Progenitor cell of endocrine pancreas (in vitro differentiated cells): ENCODE results near the gene MAPK1IP1L. TPM values are rescaled to one million over a fixed set of nuclear protein-coding genes. Genes with fewer than 3 reads are reported as not detected.
"Not testable (repeated sequence)": the region's sequence is repeated elsewhere in the genome, so short reads cannot be mapped to it uniquely, and the experiment has no call there.

Source experiments
- DNase-seq: peaks from one replicate; pipeline ENCODE4 v3.0.0; 2021; ENCODE audit warnings: low spot score; ENCODE audit not compliant: unreplicated experiment
- H3K27ac Mint-ChIP-seq: 2 replicates; pipeline ENCODE4 v1.8.0; 2021; ENCODE audit warnings: mild to moderate bottlenecking, moderate library complexity, mixed read lengths
- H3K27me3 Mint-ChIP-seq: 2 replicates; pipeline ENCODE4 v1.8.0; 2021; ENCODE audit warnings: mixed read lengths
- H3K36me3 Mint-ChIP-seq: 2 replicates; pipeline ENCODE4 v1.8.0; 2022; ENCODE audit warnings: mixed read lengths; ENCODE audit not compliant: insufficient read depth
- H3K4me1 Mint-ChIP-seq: 2 replicates; pipeline ENCODE4 v1.8.0; 2021; ENCODE audit warnings: low read depth, mixed read lengths
- H3K4me3 Mint-ChIP-seq: 2 replicates; pipeline ENCODE4 v1.8.0; 2021; ENCODE audit warnings: low read depth, mild to moderate bottlenecking, moderate library complexity, mixed read lengths
- H3K9me3 Mint-ChIP-seq: 2 replicates; pipeline ENCODE4 v1.8.0; 2021; ENCODE audit warnings: low read depth, mixed read lengths
- CTCF ChIP-seq: fragments of 200-600 bp; sonication (generic); IDR thresholded peaks from one replicate; pipeline ENCODE4 v1.5.0; 2021; ENCODE audit warnings: antibody characterized with exemption, mild to moderate bottlenecking; ENCODE audit not compliant: unreplicated experiment
- total RNA-seq: library from RNA; stranded (reverse); gene quantifications from 2 replicates; pipeline ENCODE4 v1.2.1, GENCODE V29; 2021

Gene MAPK1IP1L
- total RNA-seq, 1 donor from 2014 or later = 140 TPM

- no peaks in the 10 kb centered on the region for H3K27me3 Mint-ChIP-seq
- no peaks in the 10 kb centered on the region for H3K9me3 Mint-ChIP-seq
- TF ChIP-seq CTCF = no peak
- H3K36me3 Mint-ChIP-seq = peaks cover 7% of the 10 kb centered on the region
- no peak overlapping the region for H3K4me3 Mint-ChIP-seq
- peaks cover 27% of the 10 kb centered on the region for H3K4me1 Mint-ChIP-seq
- DNase-seq = no peak
- no peak overlapping the region for H3K27ac Mint-ChIP-seq
Observed at GRCh38 chr14:55031190-55031589, 20.3 kb upstream of the MAPK1IP1L start.

GRCh38 chr14:55037995-55038394 is 13.5 kb upstream of the MAPK1IP1L start:
- Mint-ChIP-seq H3K36me3 (peaks cover 22% of the 10 kb centered on the region), H3K27ac (peak overlapping the region; percentile 59)
- DNase-seq, H3K9me3 Mint-ChIP-seq, H3K4me1 Mint-ChIP-seq, H3K27me3 Mint-ChIP-seq, H3K4me3 Mint-ChIP-seq: not testable (repeated sequence)

GRCh38 chr14:55038708-55039107 is 12.7 kb upstream of the MAPK1IP1L start:
- Mint-ChIP-seq H3K9me3 (no peaks in the 10 kb centered on the region), H3K4me1 (no peaks in the 10 kb centered on the region), H3K36me3 (peaks cover 26% of the 10 kb centered on the region), H3K27ac (no peak overlapping the region), H3K27me3 (no peaks in the 10 kb centered on the region), H3K4me3 (no peak overlapping the region)
- no peak for TF ChIP-seq CTCF
- no peak for DNase-seq

- Mint-ChIP-seq H3K27me3 (no peaks in the 10 kb centered on the region), H3K4me3 (no peak overlapping the region), H3K36me3 (peaks cover 13% of the 10 kb centered on the region), H3K4me1 (no peaks in the 10 kb centered on the region), H3K9me3 (no peaks in the 10 kb centered on the region), H3K27ac (no peak overlapping the region)
- no peak for DNase-seq
- TF ChIP-seq CTCF = no peak
Observed at GRCh38 chr14:55043528-55043927, 7.9 kb upstream of the MAPK1IP1L start.

GRCh38 chr14:55045087-55045486 is 6.4 kb upstream of the MAPK1IP1L start:
- no peak for TF ChIP-seq CTCF
- Mint-ChIP-seq H3K9me3 (no peaks in the 10 kb centered on the region), H3K27me3 (no peaks in the 10 kb centered on the region), H3K36me3 (peaks cover 8% of the 10 kb centered on the region), H3K4me1 (no peaks in the 10 kb centered on the region), H3K4me3 (no peak overlapping the region), H3K27ac (no peak overlapping the region)
- DNase-seq = no peak

- DNase-seq = no peak
- peaks cover 8% of the 10 kb centered on the region for H3K36me3 Mint-ChIP-seq
- no peak for TF ChIP-seq CTCF
- no peak overlapping the region for H3K27ac Mint-ChIP-seq
- H3K27me3 Mint-ChIP-seq = no peaks in the 10 kb centered on the region
- no peak overlapping the region for H3K4me3 Mint-ChIP-seq
- H3K4me1 Mint-ChIP-seq = peaks cover 6% of the 10 kb centered on the region
- no peaks in the 10 kb centered on the region for H3K9me3 Mint-ChIP-seq
Observed at GRCh38 chr14:55047301-55048053, 4.0 kb upstream of the MAPK1IP1L start.
